Gastroesophageal sphincter (tissue), 3 donors: ENCODE data around the gene KNDC1.

Source experiments
- POLR2A ChIP-seq, 2 donors: fragments of 450-650 bp; IDR thresholded peaks; one replicate each; pipeline ENCODE4 v1.6.1; 2017; ENCODE audit warnings: antibody characterized with exemption in 2 of 2, mild to moderate bottlenecking in 2 of 2, moderate library complexity in 1 of 2
- POLR2AphosphoS5 ChIP-seq: sonication (generic); formaldehyde crosslinking; IDR thresholded peaks from one replicate; pipeline ENCODE4 v1.6.1; 2017; ENCODE audit warnings: antibody characterized with exemption
- TF ChIP-seq, protein P1 (sequence below), 4 experiments: fragments of 200-600 bp in 2 of 4; fragments of 450-650 bp in 2 of 4; sonication (generic) in 1 of 4; IDR thresholded peaks; one replicate each; pipeline ENCODE4 v1.5.1; 2017 to 2019; ENCODE audit warnings: antibody characterized with exemption in 4 of 4, mild to moderate bottlenecking in 2 of 4, moderate library complexity in 2 of 4

DNA sequence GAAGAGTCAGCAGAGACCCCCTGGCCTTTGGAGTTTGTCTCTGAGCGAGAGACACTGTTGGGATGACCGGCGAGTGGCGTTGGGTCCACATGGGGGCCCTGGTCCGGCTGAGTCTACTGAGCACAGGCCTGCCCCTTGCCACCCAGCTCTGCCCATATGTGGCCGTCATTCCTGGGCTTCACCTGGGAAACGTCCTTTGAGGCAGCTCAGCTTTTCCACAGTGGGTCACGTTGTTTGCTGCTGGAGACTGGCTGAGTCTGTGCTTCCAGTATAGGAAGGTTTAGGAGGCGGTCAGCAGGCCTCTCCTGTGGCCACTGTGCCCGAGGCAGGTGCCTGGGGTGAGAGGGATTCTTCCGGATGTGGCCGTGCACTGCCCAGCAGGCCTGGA, 99.6 kb downstream of the KNDC1 start:
- TF ChIP-seq, protein P1, sequence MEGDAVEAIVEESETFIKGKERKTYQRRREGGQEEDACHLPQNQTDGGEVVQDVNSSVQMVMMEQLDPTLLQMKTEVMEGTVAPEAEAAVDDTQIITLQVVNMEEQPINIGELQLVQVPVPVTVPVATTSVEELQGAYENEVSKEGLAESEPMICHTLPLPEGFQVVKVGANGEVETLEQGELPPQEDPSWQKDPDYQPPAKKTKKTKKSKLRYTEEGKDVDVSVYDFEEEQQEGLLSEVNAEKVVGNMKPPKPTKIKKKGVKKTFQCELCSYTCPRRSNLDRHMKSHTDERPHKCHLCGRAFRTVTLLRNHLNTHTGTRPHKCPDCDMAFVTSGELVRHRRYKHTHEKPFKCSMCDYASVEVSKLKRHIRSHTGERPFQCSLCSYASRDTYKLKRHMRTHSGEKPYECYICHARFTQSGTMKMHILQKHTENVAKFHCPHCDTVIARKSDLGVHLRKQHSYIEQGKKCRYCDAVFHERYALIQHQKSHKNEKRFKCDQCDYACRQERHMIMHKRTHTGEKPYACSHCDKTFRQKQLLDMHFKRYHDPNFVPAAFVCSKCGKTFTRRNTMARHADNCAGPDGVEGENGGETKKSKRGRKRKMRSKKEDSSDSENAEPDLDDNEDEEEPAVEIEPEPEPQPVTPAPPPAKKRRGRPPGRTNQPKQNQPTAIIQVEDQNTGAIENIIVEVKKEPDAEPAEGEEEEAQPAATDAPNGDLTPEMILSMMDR (IDR thresholded peaks at IDR 0.05): no peak
- TF ChIP-seq POLR2AphosphoS5 (no peak), POLR2A (IDR thresholded peaks at IDR 0.05) (no peak)
